Epithelial cell of esophagus (primary cell): ENCODE results near the gene SLCO2A1.

Source experiments
- DNase-seq: peaks from one replicate; pipeline ENCODE4 v3.0.0; 2010; ENCODE audit warnings: low read depth
- H3K4me3 ChIP-seq: 2 replicates; pipeline ENCODE4 v1.5.1; 2011; ENCODE audit warnings: mild to moderate bottlenecking, low read length, control low read depth
- CTCF ChIP-seq: IDR thresholded peaks from 2 replicates; pipeline ENCODE4 v1.5.1; 2011; ENCODE audit warnings: low read depth, mild to moderate bottlenecking, low read length, control low read depth, inconsistent platforms; ENCODE audit not compliant: insufficient read depth; ENCODE audit errors: missing control alignments

Gene SLCO2A1

GRCh38 chr3:133944641-133945380, 84.9 kb downstream of the SLCO2A1 start:
- peak; percentile 41 for DNase-seq
- no peak for TF ChIP-seq CTCF
- no peak overlapping the region for H3K4me3 ChIP-seq

- H3K4me3 ChIP-seq: no peak overlapping the region
- peak; percentile 39 for DNase-seq
- no peak for TF ChIP-seq CTCF
Observed at GRCh38 chr3:133944181-133944580, 85.5 kb downstream of the SLCO2A1 start.

GRCh38 chr3:133943639-133944141, 86.0 kb downstream of the SLCO2A1 start:
- H3K4me3 ChIP-seq: no peak overlapping the region
- no peak for TF ChIP-seq CTCF
- peak; percentile 88 for DNase-seq

GRCh38 chr3:133943031-133943535, 86.6 kb downstream of the SLCO2A1 start:
- no peak for TF ChIP-seq CTCF
- H3K4me3 ChIP-seq: no peak overlapping the region
- DNase-seq: no peak

- no peak for DNase-seq
- no peak for TF ChIP-seq CTCF
- no peak overlapping the region for H3K4me3 ChIP-seq
Observed at GRCh38 chr3:133941415-133941821, 88.3 kb downstream of the SLCO2A1 start.

- TF ChIP-seq CTCF: no peak
- H3K4me3 ChIP-seq: no peak overlapping the region
- no peak for DNase-seq
Observed at GRCh38 chr3:133940536-133940935, 89.2 kb downstream of the SLCO2A1 start.

GRCh38 chr3:133939463-133939835, 90.3 kb downstream of the SLCO2A1 start:
- H3K4me3 ChIP-seq: no peak overlapping the region
- TF ChIP-seq CTCF: no peak
- no peak for DNase-seq
